Liver (tissue), 9 donors: Measurements from ENCODE around the gene NOS2. TPM values are rescaled to one million over a fixed set of nuclear protein-coding genes. Genes with fewer than 3 reads are reported as not detected.

Experiments used
- DNase-seq: peaks from one replicate; pipeline ENCODE4 v3.0.0-alpha.2; 2017; ENCODE audit warnings: low spot score
- H3K27ac ChIP-seq, 2 donors: one replicate each; pipeline ENCODE4 v1.7.0; 2013; ENCODE audit warnings: inconsistent platforms in 2 of 2, low read length in 2 of 2, control low read depth in 1 of 2, low read depth in 1 of 2, mild to moderate bottlenecking in 1 of 2
- H3K27me3 ChIP-seq, 4 donors: one replicate each; pipeline versions ENCODE4 v1.6.1 to v1.7.0; 2013; ENCODE audit warnings: low read length in 3 of 4, inconsistent platforms in 1 of 4, mild to moderate bottlenecking in 1 of 4, moderate library complexity in 1 of 4; ENCODE audit not compliant: control insufficient read depth in 4 of 4, insufficient read depth in 4 of 4
- H3K36me3 ChIP-seq, 4 donors: one replicate each; pipeline versions ENCODE4 v1.6.1 to v1.7.0; 2013; ENCODE audit warnings: low read length in 3 of 4, mild to moderate bottlenecking in 3 of 4, low read depth in 1 of 4, moderate library complexity in 1 of 4; ENCODE audit not compliant: control insufficient read depth in 4 of 4, insufficient read depth in 3 of 4
- H3K4me1 ChIP-seq, 4 donors: one replicate each; pipeline versions ENCODE4 v1.6.1 to v1.7.0; 2013; ENCODE audit warnings: low read length in 3 of 4, mild to moderate bottlenecking in 3 of 4, moderate library complexity in 1 of 4; ENCODE audit not compliant: control insufficient read depth in 4 of 4, insufficient read depth in 4 of 4
- H3K4me3 ChIP-seq, 3 donors: one replicate each; pipeline versions ENCODE4 v1.6.1 to v1.7.0; 2013; ENCODE audit warnings: low read length in 3 of 3, control low read depth in 1 of 3, low read depth in 1 of 3, mild to moderate bottlenecking in 1 of 3
- H3K9ac ChIP-seq, 2 donors: one replicate each; pipeline ENCODE4 v1.7.0; 2013; ENCODE audit warnings: low read length in 2 of 2, mild to moderate bottlenecking in 2 of 2, moderate library complexity in 2 of 2, control low read depth in 1 of 2, low read depth in 1 of 2
- H3K9me3 ChIP-seq, 4 donors: one replicate each; pipeline versions ENCODE4 v1.6.1 to v1.7.0; 2013; ENCODE audit warnings: low read length in 3 of 4; ENCODE audit not compliant: control insufficient read depth in 4 of 4
- ATF3 ChIP-seq: IDR thresholded peaks from 2 replicates; pipeline ENCODE4 v1.6.1; 2016; ENCODE audit warnings: antibody characterized with exemption
- CTCF ChIP-seq: fragments of 150-350 bp; IDR thresholded peaks from 2 replicates; pipeline ENCODE4 v1.5.1; 2017; ENCODE audit warnings: improper control_type of control experiment, low read depth, low read length; ENCODE audit not compliant: missing input control
- EGR1 ChIP-seq, 2 donors: IDR thresholded peaks; 2 replicates each; pipeline ENCODE4 v1.6.1; 2016 to 2018; ENCODE audit warnings: antibody characterized with exemption in 2 of 2, low read depth in 2 of 2
- FOXA1 ChIP-seq: IDR thresholded peaks from 2 replicates; pipeline ENCODE4 v1.6.1; 2016; ENCODE audit warnings: antibody characterized with exemption
- FOXA2 ChIP-seq: IDR thresholded peaks from 2 replicates; pipeline ENCODE4 v1.6.1; 2016; ENCODE audit warnings: antibody characterized with exemption
- GABPA ChIP-seq, 2 donors: IDR thresholded peaks in 1 of 2; conservative IDR thresholded peaks in 1 of 2; 2 replicates each; pipeline ENCODE4 v1.6.1; 2016; ENCODE audit warnings: antibody characterized with exemption in 2 of 2, mild to moderate bottlenecking in 1 of 2, moderate library complexity in 1 of 2
- HNF4A ChIP-seq, 2 donors: conservative IDR thresholded peaks; 2 replicates each; pipeline ENCODE4 v1.6.1; 2016; ENCODE audit warnings: antibody characterized with exemption in 2 of 2, mild to moderate bottlenecking in 2 of 2
- MAX ChIP-seq: IDR thresholded peaks from 2 replicates; pipeline ENCODE4 v1.6.1; 2016; ENCODE audit warnings: antibody characterized with exemption
- NR2F2 ChIP-seq: IDR thresholded peaks from 2 replicates; pipeline ENCODE4 v1.6.1; 2016; ENCODE audit warnings: antibody characterized with exemption
- RAD21 ChIP-seq, 2 donors: IDR thresholded peaks; 2 replicates each; pipeline ENCODE4 v1.6.1; 2016; ENCODE audit warnings: antibody characterized with exemption in 2 of 2, mild to moderate bottlenecking in 2 of 2
- REST ChIP-seq: IDR thresholded peaks from 2 replicates; pipeline ENCODE4 v1.6.1; 2016; ENCODE audit warnings: antibody characterized with exemption, mild to moderate bottlenecking
- RXRA ChIP-seq, 2 donors: IDR thresholded peaks; 2 replicates each; pipeline ENCODE4 v1.6.1; 2017 to 2018; ENCODE audit warnings: antibody characterized with exemption in 2 of 2, mild to moderate bottlenecking in 1 of 2
- SP1 ChIP-seq: IDR thresholded peaks from 2 replicates; pipeline ENCODE4 v1.6.1; 2018; ENCODE audit warnings: antibody characterized with exemption, mild to moderate bottlenecking
- YY1 ChIP-seq: IDR thresholded peaks from 2 replicates; pipeline ENCODE4 v1.6.1; 2016; ENCODE audit warnings: antibody characterized with exemption, mild to moderate bottlenecking
- WGBS: extraction: QIAGEN DNeasy Blood & Tissue Kit; methylation state at CpG from one replicate; pipeline ENCODE4 v1.1.7; 2013; 5-methylcytosine and 5-hydroxymethylcytosine counted together
- polyA plus RNA-seq, 2 donors: library from polyadenylated mRNA; stranded (reverse) in 1 of 2; unstranded in 1 of 2; fragments of 200-250 nt in 1 of 2; fragments of >200 nt in 1 of 2; fragmentation: Nextera tagmentation in 1 of 2; extraction: Ambion mirVana in 1 of 2; gene quantifications; one replicate each; pipeline versions ENCODE4 v1.2.1 to v1.2.3, GENCODE V29; 2013 to 2015
- total RNA-seq, 2 donors: library from RNA; depleted of rRNA; stranded (reverse); fragments of >200 nt; gene quantifications; one replicate each; pipeline ENCODE4 v1.2.3, GENCODE V29; 2014
- donor health status: healthy.
- donor health status: healthy.
- donor health status: healthy.
- donor health status: healthy.
- donor health status: healthy.

NOS2 gene
- total and polyA plus RNA-seq, 4 donors: under 0.01 to 0.01 TPM; not detected in 2

- no peaks in the 10 kb centered on the region for H3K27me3 ChIP-seq
- H3K9ac ChIP-seq: no peak overlapping the region
- WGBS: 64% methylated on average over 4 of the region's 4 CpGs
- H3K36me3 ChIP-seq: no peaks in the 10 kb centered on the region
- no peak overlapping the region for H3K4me3 ChIP-seq
- no peak for DNase-seq
- TF ChIP-seq FOXA2 (no peak), EGR1 (IDR thresholded peaks at IDR 0.05; ENCODE audit: low read depth in 2 of 2) (no peak), RXRA (IDR thresholded peaks at IDR 0.05) (no peak), SP1 (no peak), FOXA1 (no peak), HNF4A (conservative IDR thresholded peaks at IDR 0.05) (no peak), NR2F2 (no peak), ATF3 (no peak), GABPA (IDR thresholded peaks at IDR 0.05 in 1 of 2, conservative IDR thresholded peaks at IDR 0.05 in 1 of 2) (no peak), CTCF (no peak), YY1 (no peak), REST (no peak), RAD21 (IDR thresholded peaks at IDR 0.05) (no peak)
- no peak overlapping the region for H3K27ac ChIP-seq
- H3K4me1 ChIP-seq: peaks cover 0 to 8% (median 7%) of the 10 kb centered on the region in 4 donors
- no peaks in the 10 kb centered on the region for H3K9me3 ChIP-seq
Observed at GRCh38 chr17:27808628-27809027, 8.3 kb upstream of the NOS2 start.

- peaks cover 0 to 8% (median 7%) of the 10 kb centered on the region in 4 donors for H3K4me1 ChIP-seq
- peak overlapping the region in 2 of 3 donors; percentile 29 to 60 for H3K4me3 ChIP-seq
- H3K9me3 ChIP-seq: no peaks in the 10 kb centered on the region
- H3K9ac ChIP-seq: no peak overlapping the region
- no peaks in the 10 kb centered on the region for H3K27me3 ChIP-seq
- TF ChIP-seq NR2F2 (no peak), GABPA (IDR thresholded peaks at IDR 0.05 in 1 of 2, conservative IDR thresholded peaks at IDR 0.05 in 1 of 2) (no peak), ATF3 (no peak), MAX (no peak), YY1 (no peak), RXRA (IDR thresholded peaks at IDR 0.05) (no peak), SP1 (peak; percentile 21)
- H3K36me3 ChIP-seq: no peaks in the 10 kb centered on the region
- 58% methylated on average over 17 of the region's 17 CpGs for WGBS
- DNase-seq: no peak
- H3K27ac ChIP-seq: no peak overlapping the region
Observed at GRCh38 chr17:27807567-27808470, 7.5 kb upstream of the NOS2 start.
